CD4-positive, alpha-beta memory T cell (primary cell): ENCODE data around the gene FRMD1. TPM values are rescaled to one million over a fixed set of nuclear protein-coding genes. Genes with fewer than 3 reads are reported as not detected.

Experiments
- CTCF ChIA-PET: fragments of 350-600 bp; sonication (Branson Sonifier 250); formaldehyde crosslinking; loops from one replicate; lab custom pipeline; 2021; ENCODE audit warnings: inconsistent platforms; ENCODE audit not compliant: partially characterized antibody; lab: Charles Lee
- POLR2A ChIA-PET: fragments of 350-600 bp; sonication (Branson Sonifier 250); formaldehyde crosslinking; loops from one replicate; lab custom pipeline; 2021; ENCODE audit not compliant: partially characterized antibody; lab: Charles Lee
- DNase-seq, 5 donors: peaks; one replicate each; pipeline versions ENCODE4 v3.0.0 to v3.0.0-alpha.2; 2020 to 2022; ENCODE audit warnings: mixed read lengths in 1 of 5
- H3K27ac ChIP-seq: one replicate; pipeline ENCODE4 v1.7.0; 2013; ENCODE audit warnings: low read depth, low read length
- H3K27me3 ChIP-seq: 2 replicates; pipeline ENCODE4 v1.7.0; 2013; ENCODE audit warnings: mild to moderate bottlenecking, low read length, moderate library complexity; ENCODE audit not compliant: insufficient read depth
- H3K36me3 ChIP-seq: 2 replicates; pipeline ENCODE4 v1.7.0; 2013; ENCODE audit warnings: mild to moderate bottlenecking, low read length, moderate library complexity; ENCODE audit not compliant: insufficient read depth
- H3K4me1 ChIP-seq: 2 replicates; pipeline ENCODE4 v1.7.0; 2013; ENCODE audit warnings: mild to moderate bottlenecking, low read length, moderate library complexity; ENCODE audit not compliant: insufficient read depth
- H3K4me3 ChIP-seq, 2 donors: one replicate each; pipeline ENCODE4 v1.7.0; 2013; ENCODE audit warnings: low read length in 2 of 2, mild to moderate bottlenecking in 1 of 2
- H3K9me3 ChIP-seq, 2 donors: one replicate each; pipeline ENCODE4 v1.7.0; 2013; ENCODE audit warnings: low read length in 2 of 2, control low read depth in 1 of 2; ENCODE audit not compliant: control insufficient read depth in 1 of 2
- H3K27ac Mint-ChIP-seq, 7 donors: one replicate each; pipeline ENCODE4 v1.8.0; 2020 to 2021; ENCODE audit warnings: mixed read lengths in 7 of 7, mild to moderate bottlenecking in 6 of 7, inconsistent platforms in 3 of 7, moderate library complexity in 3 of 7
- H3K27me3 Mint-ChIP-seq, 2 donors: one replicate each; pipeline ENCODE4 v1.8.0; 2020 to 2021; ENCODE audit warnings: mixed read lengths in 2 of 2
- H3K36me3 Mint-ChIP-seq, 2 donors: one replicate each; pipeline ENCODE4 v1.8.0; 2020 to 2021; ENCODE audit warnings: mixed read lengths in 2 of 2, inconsistent platforms in 1 of 2, mild to moderate bottlenecking in 1 of 2
- H3K4me1 Mint-ChIP-seq, 4 donors: one replicate each; pipeline ENCODE4 v1.8.0; 2020 to 2021; ENCODE audit warnings: mixed read lengths in 4 of 4, mild to moderate bottlenecking in 1 of 4
- H3K4me3 Mint-ChIP-seq, 8 donors: one replicate each; pipeline ENCODE4 v1.8.0; 2020 to 2021; ENCODE audit warnings: mixed read lengths in 8 of 8, mild to moderate bottlenecking in 7 of 8, moderate library complexity in 6 of 8, inconsistent platforms in 3 of 8
- H3K9me3 Mint-ChIP-seq, 8 donors: one replicate each; pipeline ENCODE4 v1.8.0; 2020 to 2021; ENCODE audit warnings: mixed read lengths in 8 of 8, mild to moderate bottlenecking in 5 of 8, inconsistent platforms in 3 of 8, moderate library complexity in 1 of 8
- intact Hi-C: fragments of 100-400 bp; cut with micrococcal nuclease; formaldehyde crosslinking; loops from one replicate; pipeline ENCODE4 v1.15.1; 2023
- polyA plus RNA-seq, 2 donors: library from polyadenylated mRNA; unstranded; fragments of 300-500 nt; fragmentation: Illumina TruSeq; gene quantifications; one replicate each; pipeline ENCODE4 v1.2.3, GENCODE V29; 2021
- total RNA-seq, 2 experiments: library from RNA; stranded (reverse); gene quantifications; one replicate each; pipeline ENCODE4 v1.2.3, GENCODE V29; 2021

The FRMD1 gene
- total and polyA plus RNA-seq, 4 experiments from 2014 or later: not detected

DNA sequence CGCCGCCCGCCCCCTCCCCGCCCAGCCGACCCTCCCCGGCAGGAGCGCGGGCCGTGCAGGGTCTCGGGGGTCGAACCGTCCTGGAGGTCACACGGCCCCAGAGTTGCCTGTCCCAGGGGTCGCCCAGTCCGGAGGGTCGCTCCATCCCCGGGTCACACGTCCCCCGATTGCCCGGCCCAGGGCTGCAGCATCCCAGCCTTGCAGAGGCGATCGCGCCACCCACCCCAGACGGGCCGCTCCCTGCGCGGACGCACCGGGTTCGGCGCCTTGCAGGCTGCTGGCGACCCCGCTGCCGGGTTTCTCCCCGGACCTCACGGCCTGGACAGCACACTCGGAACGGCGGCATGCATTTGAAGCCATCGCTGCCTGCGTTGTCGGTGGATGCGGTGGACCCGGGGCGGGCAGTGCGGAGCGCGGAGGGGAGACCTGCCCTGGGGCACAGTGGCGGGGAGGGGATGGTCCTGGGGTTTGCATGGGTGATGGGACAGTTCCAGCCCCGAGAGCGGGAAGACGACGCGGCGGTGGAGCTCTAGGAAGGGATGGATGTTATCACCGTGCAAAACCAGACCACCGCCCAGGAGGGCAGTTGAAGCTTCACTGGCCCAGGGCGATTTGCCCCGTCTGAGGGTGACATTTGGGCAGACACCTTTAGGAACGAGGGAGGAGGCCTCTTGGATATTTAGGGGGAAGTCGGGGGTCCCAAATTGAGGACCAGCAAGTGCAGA is 22.7 kb upstream of the FRMD1 start:
- H3K27ac Mint-ChIP-seq: no peak overlapping the region
- H3K4me3 Mint-ChIP-seq: no peak overlapping the region
- no peaks in the 10 kb centered on the region for H3K9me3 ChIP-seq
- no peaks in the 10 kb centered on the region for H3K4me1 ChIP-seq
- H3K36me3 ChIP-seq: no peaks in the 10 kb centered on the region
- H3K4me3 ChIP-seq: no peak overlapping the region
- no peaks in the 10 kb centered on the region for H3K27me3 ChIP-seq
- H3K4me1 Mint-ChIP-seq: no peaks in the 10 kb centered on the region
- no peaks in the 10 kb centered on the region for H3K9me3 Mint-ChIP-seq
- no peak for DNase-seq
- no peak overlapping the region for H3K27ac ChIP-seq
- H3K27me3 Mint-ChIP-seq: peaks cover 29 to 31% of the 10 kb centered on the region in 2 donors
- ChIA-PET CTCF (no interaction called here), POLR2A (no interaction called here)
- intact Hi-C loops: no loop called here
- no peaks in the 10 kb centered on the region for H3K36me3 Mint-ChIP-seq

DNA sequence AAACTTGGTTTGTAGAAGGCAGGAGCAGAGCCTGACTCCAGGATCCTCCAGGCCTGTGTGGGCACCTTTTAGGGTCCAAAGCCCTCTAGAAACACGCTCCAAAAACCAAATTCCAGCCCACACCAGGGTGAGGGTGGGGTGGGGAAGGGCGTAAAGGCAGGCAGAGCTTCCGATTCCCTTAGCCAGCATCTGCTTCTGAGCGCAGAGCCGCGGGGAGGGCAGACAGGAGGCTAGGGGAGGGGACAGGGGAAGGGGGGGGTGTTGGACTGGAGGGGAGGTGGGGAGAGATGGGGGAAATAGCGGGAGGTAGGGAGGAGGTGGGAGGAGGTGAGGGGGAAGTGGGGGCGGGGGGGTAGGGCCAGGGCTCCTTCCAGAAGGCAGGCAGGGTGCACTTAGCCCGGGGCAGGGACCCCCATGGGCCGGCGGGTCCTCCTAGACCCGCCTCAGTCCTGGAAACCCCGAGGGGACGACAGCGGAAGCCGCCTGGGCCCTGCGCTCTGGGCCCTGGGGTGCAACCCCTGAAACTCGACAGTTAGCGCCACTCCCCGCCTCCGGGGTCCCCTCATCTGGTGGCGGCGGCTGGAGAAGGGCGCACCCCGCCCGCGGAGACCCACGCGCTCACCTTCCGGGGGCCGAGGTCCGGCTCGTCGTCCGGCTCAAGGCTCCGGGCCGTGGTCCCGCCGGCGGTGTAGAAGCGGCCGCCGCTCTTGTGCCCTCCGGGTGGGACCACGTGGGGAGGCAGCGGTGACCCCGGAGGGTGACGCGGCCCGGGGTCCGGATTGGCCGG is 22.0 kb upstream of the FRMD1 start:
- H3K9me3 ChIP-seq: no peaks in the 10 kb centered on the region

DNA sequence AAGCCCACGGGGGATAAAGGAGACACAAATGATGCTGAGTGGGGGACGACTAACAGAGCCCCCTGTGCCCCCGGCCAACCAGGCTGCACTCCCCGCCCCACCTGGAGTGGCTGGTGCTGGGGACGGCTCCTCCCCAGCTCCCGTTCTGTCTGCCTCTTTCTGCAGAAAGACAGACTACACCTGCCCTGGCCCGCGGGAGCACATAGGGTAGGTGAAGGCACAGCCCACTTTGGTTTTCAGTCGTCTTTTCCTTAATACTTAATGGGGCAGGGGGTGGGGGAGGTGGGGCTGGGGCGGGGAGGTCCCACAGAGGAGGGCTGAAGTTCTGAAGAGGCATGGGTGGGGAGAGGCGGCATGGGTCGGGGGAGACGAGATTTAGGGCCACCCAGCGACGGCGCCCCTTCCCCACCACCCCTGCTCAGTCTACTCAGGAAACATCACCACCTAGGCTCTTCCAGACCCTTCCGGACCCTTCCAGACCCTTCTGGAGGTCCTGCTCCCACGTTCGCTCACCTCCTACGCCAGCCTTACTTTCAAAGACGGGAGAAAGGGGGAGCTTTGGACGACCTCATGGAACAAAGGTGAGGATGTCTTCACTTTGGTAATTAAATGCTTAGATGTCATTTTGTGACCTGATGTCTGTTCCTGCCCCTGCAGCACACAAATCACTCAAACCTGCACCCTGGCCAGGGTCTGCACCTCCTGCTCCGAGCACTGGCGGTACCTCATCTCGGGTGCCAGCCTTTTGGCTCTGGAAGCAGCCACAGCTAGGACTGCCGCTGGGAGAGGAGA is 21.2 kb upstream of the FRMD1 start:
- Mint-ChIP-seq H3K9me3 (no peaks in the 10 kb centered on the region), H3K4me1 (no peaks in the 10 kb centered on the region), H3K27ac (no peak overlapping the region), H3K27me3 (peaks cover 25 to 28% of the 10 kb centered on the region in 2 donors), H3K36me3 (no peaks in the 10 kb centered on the region), H3K4me3 (no peak overlapping the region)
- H3K27ac ChIP-seq: no peak overlapping the region
- DNase-seq: no peak
- no peaks in the 10 kb centered on the region for H3K36me3 ChIP-seq
- ChIA-PET CTCF (no interaction called here), POLR2A (no interaction called here)
- H3K27me3 ChIP-seq: no peaks in the 10 kb centered on the region
- intact Hi-C loops: no loop called here
- H3K4me3 ChIP-seq: no peak overlapping the region
- no peaks in the 10 kb centered on the region for H3K9me3 ChIP-seq
- no peaks in the 10 kb centered on the region for H3K4me1 ChIP-seq

More for the DNA sequence above, 22.0 kb upstream of the FRMD1 start:
- no peak overlapping the region for H3K4me3 ChIP-seq
- no peaks in the 10 kb centered on the region for H3K4me1 Mint-ChIP-seq
- ChIA-PET POLR2A (no interaction called here), CTCF (no interaction called here)
- H3K27me3 Mint-ChIP-seq: peaks cover 25 to 31% of the 10 kb centered on the region in 2 donors
- no peak overlapping the region for H3K4me3 Mint-ChIP-seq
- intact Hi-C loops: no loop called here
- H3K27me3 ChIP-seq: no peaks in the 10 kb centered on the region
- no peaks in the 10 kb centered on the region for H3K9me3 Mint-ChIP-seq
- no peaks in the 10 kb centered on the region for H3K36me3 Mint-ChIP-seq
- DNase-seq: no peak
- no peaks in the 10 kb centered on the region for H3K4me1 ChIP-seq
- no peaks in the 10 kb centered on the region for H3K36me3 ChIP-seq
- H3K27ac ChIP-seq: no peak overlapping the region
- no peak overlapping the region for H3K27ac Mint-ChIP-seq

DNA sequence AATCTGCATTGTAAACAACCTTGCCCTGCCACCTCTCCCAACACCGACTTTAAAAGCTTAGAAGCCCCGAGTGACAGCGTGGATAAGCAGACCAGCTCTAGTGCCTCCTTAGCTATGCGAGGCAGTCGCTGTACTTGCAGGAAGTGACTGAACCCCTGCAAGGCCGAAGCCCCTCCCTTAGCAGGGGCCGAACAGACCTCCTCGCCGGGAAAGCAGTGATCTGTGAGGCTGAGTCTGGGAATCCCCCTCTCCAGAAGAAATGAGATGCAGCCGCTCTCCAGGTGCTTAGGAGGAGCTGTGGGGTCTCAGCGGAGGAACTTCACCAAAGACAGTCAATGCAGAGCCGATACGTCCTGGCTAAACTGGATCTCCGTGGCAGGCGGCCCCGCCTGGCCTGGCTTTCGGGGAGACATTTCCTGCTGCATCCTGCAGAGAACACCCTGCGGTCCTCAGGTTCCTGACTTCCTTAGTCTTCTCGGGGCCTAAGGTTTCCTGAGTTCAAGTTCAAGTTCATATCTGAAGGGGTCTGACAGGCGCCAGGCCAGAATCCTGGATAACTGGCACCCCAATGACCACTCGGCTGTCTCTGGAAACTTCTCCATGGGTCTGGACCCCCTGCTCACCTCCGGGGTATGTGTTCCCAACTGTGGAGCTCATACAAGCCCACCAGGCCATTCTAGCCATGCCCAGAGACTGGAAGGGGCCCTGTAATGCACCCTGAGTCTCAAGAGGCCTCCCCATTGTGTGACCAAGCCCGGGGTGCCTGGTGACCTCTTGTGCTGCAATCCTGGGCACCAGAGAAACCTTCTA is 20.4 kb upstream of the FRMD1 start:
- peak in 1 of 5 donors; percentile 5 for DNase-seq
- no peaks in the 10 kb centered on the region for H3K4me1 Mint-ChIP-seq
- POLR2A ChIA-PET: no interaction called here
- CTCF ChIA-PET: no interaction called here
- H3K27me3 ChIP-seq: no peaks in the 10 kb centered on the region
- H3K36me3 ChIP-seq: no peaks in the 10 kb centered on the region
- no peaks in the 10 kb centered on the region for H3K36me3 Mint-ChIP-seq
- H3K4me3 Mint-ChIP-seq: no peak overlapping the region
- no peaks in the 10 kb centered on the region for H3K4me1 ChIP-seq
- H3K9me3 Mint-ChIP-seq: peaks cover 0 to 1% (median 0%) of the 10 kb centered on the region in 8 donors
- H3K27me3 Mint-ChIP-seq: peaks cover 25 to 28% of the 10 kb centered on the region in 2 donors
- no peak overlapping the region for H3K4me3 ChIP-seq
- H3K27ac Mint-ChIP-seq: no peak overlapping the region
- intact Hi-C loops: no loop called here
- no peak overlapping the region for H3K27ac ChIP-seq
- H3K9me3 ChIP-seq: no peaks in the 10 kb centered on the region

- no peaks in the 10 kb centered on the region for H3K4me1 Mint-ChIP-seq
- intact Hi-C loops: no loop called here
These were observed 19.4 kb upstream of the FRMD1 start for GRCh38 chr6:168098431-168098861.

GRCh38 chr6:168097621-168098430 is 18.8 kb upstream of the FRMD1 start:
- Histone ChIP-seq H3K9me3 (no peaks in the 10 kb centered on the region), H3K36me3 (no peaks in the 10 kb centered on the region), H3K4me3 (no peak overlapping the region), H3K27me3 (no peaks in the 10 kb centered on the region), H3K27ac (no peak overlapping the region), H3K4me1 (no peaks in the 10 kb centered on the region)
- Mint-ChIP-seq H3K36me3 (no peaks in the 10 kb centered on the region), H3K4me3 (no peak overlapping the region), H3K9me3 (peaks cover 0 to 2% (median 0%) of the 10 kb centered on the region in 8 donors), H3K27ac (no peak overlapping the region), H3K27me3 (peaks cover 16 to 18% of the 10 kb centered on the region in 2 donors), H3K4me1 (no peaks in the 10 kb centered on the region)
- no peak for DNase-seq
- ChIA-PET POLR2A (no interaction called here), CTCF (no interaction called here)
- intact Hi-C loops: no loop called here

More at GRCh38 chr6:168098431-168098861, 19.4 kb upstream of the FRMD1 start:
- no peaks in the 10 kb centered on the region for H3K36me3 ChIP-seq
- H3K4me1 ChIP-seq: no peaks in the 10 kb centered on the region
- Mint-ChIP-seq H3K9me3 (peaks cover 0 to 2% (median 0%) of the 10 kb centered on the region in 8 donors), H3K27me3 (peaks cover 22 to 23% of the 10 kb centered on the region in 2 donors), H3K4me3 (no peak overlapping the region), H3K27ac (no peak overlapping the region), H3K36me3 (no peaks in the 10 kb centered on the region)
- no peak overlapping the region for H3K27ac ChIP-seq
- DNase-seq: no peak
- no peak overlapping the region for H3K4me3 ChIP-seq
- POLR2A ChIA-PET: no interaction called here
- H3K9me3 ChIP-seq: no peaks in the 10 kb centered on the region
- CTCF ChIA-PET: no interaction called here
- H3K27me3 ChIP-seq: no peaks in the 10 kb centered on the region
